GM12892 (cell line): ENCODE data around the gene NFU1.
"Not testable (repeated sequence)": the region's sequence is repeated elsewhere in the genome, so short reads cannot be mapped to it uniquely, and the experiment has no call there.

Experiments
- DNase-seq: peaks from one replicate; pipeline ENCODE4 v3.0.0; 2011; ENCODE audit not compliant: insufficient read length
- FAIRE-seq: peaks from 2 replicates; lab custom pipeline; 2011; peaks lifted over from hg19 to GRCh38; lab: Jason Lieb, UNC
- POLR2A ChIP-seq: IDR thresholded peaks from 2 replicates; pipeline ENCODE4 v1.6.1; 2011; ENCODE audit warnings: low read depth, low read length, control low read depth
- POLR2AphosphoS5 ChIP-seq: IDR thresholded peaks from 2 replicates; pipeline ENCODE4 v1.6.1; 2011; ENCODE audit warnings: low read depth, low read length, control low read depth
- TAF1 ChIP-seq: IDR thresholded peaks from 2 replicates; pipeline ENCODE4 v1.6.1; 2011; ENCODE audit warnings: low read depth, mild to moderate bottlenecking, control low read depth, low read length, borderline replicate concordance

Gene NFU1

DNA sequence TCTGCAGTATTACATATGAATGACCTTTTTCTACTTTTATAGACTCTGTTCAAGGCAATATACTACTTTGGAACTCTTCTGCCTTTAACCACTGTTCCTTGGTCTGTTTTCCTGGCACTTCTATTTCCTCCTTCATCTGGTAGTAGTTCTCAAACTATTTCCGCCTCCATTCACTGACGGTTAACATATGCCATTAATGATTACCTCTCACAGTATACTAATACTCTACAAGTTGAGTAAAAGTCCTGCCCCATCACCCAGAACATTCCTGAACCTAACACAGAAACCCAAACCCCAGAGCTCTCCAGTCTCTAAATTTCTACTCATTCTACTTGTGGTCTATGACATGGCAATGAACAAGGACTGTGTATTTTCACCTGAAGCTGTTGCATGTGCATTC, 54.7 kb downstream of the NFU1 start:
- TF ChIP-seq POLR2AphosphoS5 (no peak), POLR2A (no peak), TAF1 (no peak)
- no peak for DNase-seq
- no peak for FAIRE-seq

DNA sequence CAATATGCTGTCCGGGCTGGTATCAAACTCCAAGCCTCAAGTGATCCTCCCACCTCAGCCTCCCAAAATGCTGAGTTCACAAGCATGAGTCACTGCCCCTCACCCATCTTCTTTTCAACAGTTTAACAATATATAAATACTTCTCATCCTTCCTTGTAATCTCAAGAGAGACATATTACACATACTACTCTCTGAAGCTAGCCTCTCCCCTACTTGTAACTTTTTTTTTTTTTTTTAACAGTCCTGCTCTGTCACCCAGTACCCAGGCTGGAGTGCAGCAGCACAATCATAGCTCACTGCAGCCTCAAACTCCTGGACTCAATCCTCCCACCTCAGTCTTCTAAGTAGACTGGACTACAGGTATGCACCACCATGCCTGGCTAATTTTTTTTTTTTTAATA, 55.9 kb downstream of the NFU1 start:
- TF ChIP-seq POLR2A: no peak
- TF ChIP-seq POLR2AphosphoS5: no peak
- TF ChIP-seq TAF1: no peak
- no peak for FAIRE-seq
- no peak for DNase-seq

DNA sequence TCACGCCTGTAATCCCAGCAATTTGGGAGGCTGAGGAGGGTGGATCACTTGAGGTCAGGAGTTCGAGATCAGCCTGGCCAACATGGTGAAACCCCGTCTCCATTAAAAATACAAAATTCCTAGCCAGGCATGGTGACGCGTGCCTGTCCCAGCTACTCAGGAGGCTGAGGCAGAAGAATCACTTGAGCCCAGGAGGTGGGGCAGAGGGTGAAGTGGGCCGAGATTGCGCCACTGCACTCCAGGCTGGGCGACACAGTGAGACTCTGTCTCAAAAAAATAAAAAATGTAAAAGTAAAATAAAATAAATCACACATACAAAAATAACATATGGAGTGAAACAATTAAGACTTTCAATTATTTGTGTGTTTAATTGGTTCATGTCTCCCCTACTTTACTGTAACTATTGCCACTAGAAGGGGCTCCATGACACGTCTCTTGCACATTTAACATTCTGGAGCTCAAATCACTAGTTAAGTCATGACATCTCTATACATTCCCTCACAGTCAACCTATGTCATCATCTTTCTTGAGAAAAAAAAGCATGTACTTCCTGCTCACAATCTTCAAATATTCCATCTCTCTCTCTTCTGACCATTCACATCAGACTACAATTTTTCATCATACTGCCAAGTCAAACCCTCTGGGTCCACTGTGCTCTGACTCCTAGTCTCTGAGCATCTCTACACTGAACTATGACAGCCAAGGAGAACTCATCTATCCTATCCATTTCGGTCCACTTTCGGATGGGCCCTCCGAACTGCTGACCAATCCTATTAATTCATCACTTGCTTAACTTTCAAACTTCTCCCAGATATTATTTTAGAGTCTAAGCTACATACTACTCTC, 56.9 kb downstream of the NFU1 start:
- TF ChIP-seq POLR2A (no peak), POLR2AphosphoS5 (no peak), TAF1 (no peak)
- DNase-seq (no peak), FAIRE-seq (no peak)

DNA sequence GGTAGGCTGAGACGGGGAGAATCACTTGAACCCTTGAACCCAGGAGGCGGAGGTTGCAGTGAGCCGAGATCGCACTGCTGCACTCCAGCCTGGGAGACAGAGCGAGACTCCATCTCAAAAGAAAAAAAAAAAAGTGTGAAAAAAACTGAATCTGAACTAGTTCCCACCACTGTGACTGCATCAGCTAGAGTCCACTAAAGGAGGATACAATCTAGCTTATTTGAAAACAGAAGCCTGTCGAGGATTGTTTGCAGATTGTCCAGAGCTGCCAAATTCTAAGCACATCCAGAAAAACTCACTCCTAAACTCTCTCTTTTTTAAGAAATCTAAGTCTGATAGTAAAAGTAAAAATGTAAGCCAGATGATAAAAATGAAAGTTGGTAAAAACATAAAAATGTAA, 60.8 kb downstream of the NFU1 start:
- FAIRE-seq: no peak
- TF ChIP-seq TAF1: no peak
- no peak for TF ChIP-seq POLR2AphosphoS5
- TF ChIP-seq POLR2A: no peak
- no peak for DNase-seq

GRCh38 chr2:69375494-69376353, 61.5 kb downstream of the NFU1 start:
- TF ChIP-seq TAF1 (no peak), POLR2AphosphoS5 (no peak), POLR2A (no peak)
- FAIRE-seq (peak; percentile 48), DNase-seq (no peak)

GRCh38 chr2:69372767-69373166, 64.5 kb downstream of the NFU1 start:
- no peak for TF ChIP-seq POLR2AphosphoS5
- TF ChIP-seq POLR2A: no peak
- no peak for TF ChIP-seq TAF1
- FAIRE-seq (no peak), DNase-seq (no peak)

DNA sequence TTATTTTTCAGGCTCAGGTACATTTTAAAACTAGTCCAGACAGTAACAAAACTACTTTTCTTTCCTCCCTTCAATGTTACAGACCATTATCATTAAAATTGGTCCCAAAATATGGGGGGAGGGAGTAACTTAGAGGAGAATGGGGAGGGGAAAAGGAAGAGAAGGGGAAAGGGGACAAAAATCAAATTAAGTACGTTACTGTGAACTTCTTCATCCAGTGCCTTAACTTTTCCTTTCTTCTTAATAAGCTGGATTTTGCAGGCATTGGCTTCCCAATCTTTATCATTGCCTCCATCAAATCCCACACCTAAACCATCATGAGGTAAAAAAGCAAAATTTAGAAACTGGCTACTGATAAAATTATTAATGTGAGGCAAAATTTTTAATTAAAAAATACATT, 67.4 kb downstream of the NFU1 start:
- FAIRE-seq: no peak

DNA sequence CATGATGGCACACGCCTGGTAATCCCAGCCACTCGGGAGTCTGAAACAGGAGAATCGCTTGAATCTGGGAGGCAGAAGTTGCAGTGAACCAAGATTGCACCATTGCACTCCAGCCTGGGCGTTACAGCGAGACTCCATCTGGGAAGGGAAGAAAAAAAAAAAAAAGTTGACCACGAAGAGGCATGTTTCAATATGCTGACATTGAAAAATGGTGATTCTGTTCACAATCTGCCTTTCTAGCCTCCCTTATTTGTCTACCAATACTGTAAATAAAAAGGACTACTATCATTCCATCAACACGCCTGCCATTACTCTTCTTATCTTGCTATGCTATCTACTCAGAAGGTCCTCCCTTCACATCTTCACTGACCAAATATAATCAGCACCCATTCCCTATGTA, 68.6 kb downstream of the NFU1 start:
- no peak for FAIRE-seq
- TF ChIP-seq POLR2AphosphoS5 (no peak), POLR2A (no peak), TAF1 (no peak)
- no peak for DNase-seq

More for the DNA sequence above, 67.4 kb downstream of the NFU1 start:
- TF ChIP-seq TAF1: no peak
- TF ChIP-seq POLR2A: no peak
- no peak for DNase-seq

DNA sequence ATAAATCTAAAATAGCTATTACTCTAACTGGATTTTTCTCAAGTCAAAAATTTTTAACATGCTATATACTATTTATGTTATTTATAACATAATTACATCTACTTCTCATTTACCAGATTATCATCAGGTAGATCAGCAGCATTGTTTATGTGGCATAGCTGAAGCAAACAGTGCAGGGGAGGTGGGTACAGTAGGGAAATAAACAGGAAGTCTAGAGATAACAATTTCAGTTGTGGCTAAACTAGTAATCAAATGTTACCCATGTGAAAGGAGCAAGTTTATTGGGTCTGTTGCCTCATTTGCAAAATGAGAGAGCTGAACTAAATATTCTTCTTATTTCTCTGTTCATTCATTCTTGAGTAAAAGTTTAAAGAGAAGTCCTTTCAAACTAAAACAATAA, 77.9 kb downstream of the NFU1 start:
- peak; percentile 21 for FAIRE-seq
- no peak for TF ChIP-seq POLR2AphosphoS5
- TF ChIP-seq POLR2A: no peak
- no peak for TF ChIP-seq TAF1
- DNase-seq: no peak

GRCh38 chr2:69358914-69359313, 78.3 kb downstream of the NFU1 start:
- FAIRE-seq: no peak
- no peak for TF ChIP-seq POLR2A
- TF ChIP-seq POLR2AphosphoS5: no peak
- no peak for TF ChIP-seq TAF1
- no peak for DNase-seq

GRCh38 chr2:69356471-69356870, 80.8 kb downstream of the NFU1 start:
- FAIRE-seq (no peak), DNase-seq (no peak)
- TF ChIP-seq POLR2A (no peak), POLR2AphosphoS5 (no peak), TAF1 (no peak)

GRCh38 chr2:69354976-69355375, 82.3 kb downstream of the NFU1 start:
- not testable (repeated sequence) for DNase-seq, FAIRE-seq
